ENCODE measurements around the gene DHRSX. TPM values are rescaled to one million over a fixed set of nuclear protein-coding genes. Genes with fewer than 3 reads are reported as not detected.

DHRSX gene
- total and polyA plus RNA-seq, 7 donors: 5.6 to 19.3 (median 9.6) TPM

GRCh38 chrX:2439613-2440012 is 61.2 kb downstream of the DHRSX start:
- Histone ChIP-seq H3K36me3 (ENCODE audit: insufficient read depth in 1 of 2, low read depth in 1 of 2) (peaks cover 4 to 5% of the 10 kb centered on the region in 2 donors), H3K27me3 (ENCODE audit: insufficient read depth in 3 of 3, low read length in 2 of 3) (no peaks in the 10 kb centered on the region), H3K9me3 (no peaks in the 10 kb centered on the region), H3K27ac (no peak overlapping the region), H3K4me1 (no peaks in the 10 kb centered on the region), H3K4me3 (no peak overlapping the region)
- intact Hi-C loops (cut with DNase I): no loop called here
- no peak for TF ChIP-seq CTCF (IDR thresholded peaks at IDR 0.05)
- whole genome bisulfite sequencing, 3 donors: 86 to 98% (median 91%) methylated on average over 8 of the region's 8 CpGs
- ATAC-seq (no peak), DNase-seq (no peak)

GRCh38 chrX:2435465-2435864 is 65.3 kb downstream of the DHRSX start:
- H3K27me3 ChIP-seq (ENCODE audit: insufficient read depth in 3 of 3, low read length in 2 of 3): no peaks in the 10 kb centered on the region
- 88 to 99% (median 91%) methylated on average over 2 of the region's 2 CpGs for WGBS, 3 donors
- H3K36me3 ChIP-seq (ENCODE audit: insufficient read depth in 1 of 2, low read depth in 1 of 2): peaks cover 0 to 5% of the 10 kb centered on the region in 2 donors
- intact Hi-C loops (cut with DNase I): no loop called here
- ATAC-seq (no peak), DNase-seq (no peak)
- H3K4me3 ChIP-seq: no peak overlapping the region
- no peak overlapping the region for H3K27ac ChIP-seq
- TF ChIP-seq CTCF (IDR thresholded peaks at IDR 0.05): no peak
- no peaks in the 10 kb centered on the region for H3K9me3 ChIP-seq
- no peaks in the 10 kb centered on the region for H3K4me1 ChIP-seq

- H3K27ac ChIP-seq: no peak overlapping the region
- no peak for DNase-seq
- intact Hi-C loops (cut with DNase I): no loop called here
- H3K4me3 ChIP-seq: no peak overlapping the region
- ATAC-seq: no peak
- H3K36me3 ChIP-seq (ENCODE audit: insufficient read depth in 1 of 2, low read depth in 1 of 2): no peaks in the 10 kb centered on the region
- no peak for TF ChIP-seq CTCF (IDR thresholded peaks at IDR 0.05)
- H3K27me3 ChIP-seq (ENCODE audit: insufficient read depth in 3 of 3, low read length in 2 of 3): no peaks in the 10 kb centered on the region
- WGBS, 3 donors: 81 to 90% (median 85%) methylated on average over 12 of the region's 12 CpGs
- no peaks in the 10 kb centered on the region for H3K9me3 ChIP-seq
- no peaks in the 10 kb centered on the region for H3K4me1 ChIP-seq
Measured at GRCh38 chrX:2434270-2435163, 66.3 kb downstream of the DHRSX start.

GRCh38 chrX:2432298-2432863 is 68.4 kb downstream of the DHRSX start:
- intact Hi-C loops (cut with DNase I): no loop called here
- TF ChIP-seq CTCF (IDR thresholded peaks at IDR 0.05): no peak
- H3K4me3 ChIP-seq: no peak overlapping the region
- no peak for DNase-seq
- no peaks in the 10 kb centered on the region for H3K4me1 ChIP-seq
- ATAC-seq: no peak
- H3K27ac ChIP-seq: no peak overlapping the region
- H3K9me3 ChIP-seq: no peaks in the 10 kb centered on the region
- 64 to 86% (median 82%) methylated on average over 11 of the region's 11 CpGs for WGBS, 3 donors
- H3K36me3 ChIP-seq (ENCODE audit: insufficient read depth in 1 of 2, low read depth in 1 of 2): no peaks in the 10 kb centered on the region
- no peaks in the 10 kb centered on the region for H3K27me3 ChIP-seq (ENCODE audit: insufficient read depth in 3 of 3, low read length in 2 of 3)

Data from psoas muscle (tissue), 8 donors.